Stimulated activated naive CD8-positive, alpha-beta T cell treated with anti-CD3 and anti-CD28 coated beads, Interleukin-15, Interleukin-2, amounts not matched to agents 100 ng/mL and 50 ng/mL, for 24 hours (primary cell): ENCODE data around the gene BLOC1S6.
A peak's percentile ranks its signal among the peaks of the same experiment; 100 is the strongest.

ENCODE experiments used
- H3K27ac Mint-ChIP-seq: one replicate; pipeline ENCODE4 v1.8.0; 2021; ENCODE audit warnings: mild to moderate bottlenecking, mixed read lengths
- H3K27me3 Mint-ChIP-seq: one replicate; pipeline ENCODE4 v1.8.0; 2021; ENCODE audit warnings: mixed read lengths
- H3K36me3 Mint-ChIP-seq: one replicate; pipeline ENCODE4 v1.8.0; 2021; ENCODE audit warnings: low read depth, mixed read lengths
- H3K4me1 Mint-ChIP-seq: one replicate; pipeline ENCODE4 v1.8.0; 2021; ENCODE audit warnings: low read depth, mixed read lengths
- H3K4me3 Mint-ChIP-seq: one replicate; pipeline ENCODE4 v1.8.0; 2021; ENCODE audit warnings: mild to moderate bottlenecking, mixed read lengths
- H3K9me3 Mint-ChIP-seq: one replicate; pipeline ENCODE4 v1.8.0; 2021; ENCODE audit warnings: mixed read lengths

The BLOC1S6 gene

DNA sequence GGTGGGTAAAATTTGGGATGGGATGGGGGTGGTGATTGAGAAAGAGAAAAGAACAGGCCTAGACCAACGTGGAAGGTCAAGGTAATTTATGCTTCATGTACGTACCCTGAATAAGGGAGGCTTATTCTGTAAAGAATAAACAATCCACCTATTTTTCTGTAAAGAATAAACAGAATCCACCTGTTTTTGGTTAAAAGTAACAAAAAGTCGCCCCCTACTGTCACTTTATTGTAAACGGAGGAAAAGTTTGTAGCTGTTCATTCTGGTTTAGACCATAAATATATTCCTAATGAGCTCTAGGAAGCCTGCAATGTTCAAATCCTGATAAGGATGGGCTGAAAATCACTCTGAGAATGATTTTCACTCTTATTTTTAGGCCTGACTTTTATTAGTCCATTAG, 24.1 kb downstream of the BLOC1S6 start:
- no peak overlapping the region for H3K4me3 Mint-ChIP-seq
- H3K27ac Mint-ChIP-seq: no peak overlapping the region
- peaks cover 17% of the 10 kb centered on the region for H3K36me3 Mint-ChIP-seq
- no peaks in the 10 kb centered on the region for H3K9me3 Mint-ChIP-seq
- H3K4me1 Mint-ChIP-seq: peaks cover 8% of the 10 kb centered on the region
- no peaks in the 10 kb centered on the region for H3K27me3 Mint-ChIP-seq

DNA sequence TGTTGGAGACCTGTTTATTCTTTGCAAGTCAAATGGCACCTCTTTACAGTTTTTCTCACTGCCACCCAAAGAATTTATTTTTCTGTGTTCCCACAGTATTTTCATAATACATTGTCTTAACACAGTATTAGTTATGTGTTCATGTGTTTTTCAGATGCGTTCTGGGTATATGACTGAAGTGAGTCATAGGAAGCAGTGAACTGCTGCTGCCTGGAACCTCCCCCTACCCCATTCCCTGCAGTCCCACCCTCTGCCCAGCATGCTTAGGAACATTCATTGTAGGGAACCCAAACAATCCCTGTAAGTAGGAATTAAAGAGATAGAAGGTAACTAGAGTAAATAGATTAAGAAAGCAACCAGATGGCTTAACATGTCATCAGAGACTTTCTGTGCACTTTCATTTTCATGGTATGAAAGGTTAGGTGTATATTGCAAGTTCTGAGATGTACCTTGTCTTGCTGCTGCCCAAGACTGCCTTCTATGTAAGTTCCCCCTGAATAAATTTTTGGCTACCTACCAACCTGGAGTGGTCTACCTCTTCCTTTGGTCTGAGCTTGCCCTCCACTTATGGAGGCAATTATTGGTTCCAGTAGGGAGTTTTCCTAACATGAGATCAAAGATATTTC, 25.7 kb downstream of the BLOC1S6 start:
- Mint-ChIP-seq H3K27me3 (no peaks in the 10 kb centered on the region), H3K27ac (no peak overlapping the region), H3K36me3 (peaks cover 8% of the 10 kb centered on the region), H3K9me3 (no peaks in the 10 kb centered on the region), H3K4me1 (peaks cover 7% of the 10 kb centered on the region), H3K4me3 (no peak overlapping the region)

DNA sequence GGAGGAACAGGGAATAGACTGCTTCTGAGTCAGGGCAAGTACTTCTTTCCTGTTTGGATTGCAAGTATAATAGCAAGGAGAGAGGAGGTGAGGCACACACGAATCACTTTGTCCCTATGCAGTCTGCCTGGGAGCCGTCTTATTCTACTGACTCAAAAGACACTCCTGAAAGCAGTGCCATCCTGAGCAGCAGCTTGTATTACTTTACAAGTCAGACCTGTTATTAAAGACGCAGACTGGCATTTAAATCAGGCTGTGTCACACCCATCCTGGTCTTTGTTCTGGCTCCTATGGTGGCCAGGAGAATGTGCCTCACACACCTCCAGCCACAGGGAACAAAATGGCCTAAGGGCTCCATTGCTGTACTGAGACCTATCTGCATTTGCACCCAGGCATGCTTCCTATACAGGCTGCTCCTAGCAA, 29.7 kb downstream of the BLOC1S6 start:
- Mint-ChIP-seq H3K4me1 (peaks cover 7% of the 10 kb centered on the region), H3K4me3 (no peak overlapping the region), H3K36me3 (no peaks in the 10 kb centered on the region), H3K27ac (no peak overlapping the region), H3K9me3 (no peaks in the 10 kb centered on the region), H3K27me3 (no peaks in the 10 kb centered on the region)

DNA sequence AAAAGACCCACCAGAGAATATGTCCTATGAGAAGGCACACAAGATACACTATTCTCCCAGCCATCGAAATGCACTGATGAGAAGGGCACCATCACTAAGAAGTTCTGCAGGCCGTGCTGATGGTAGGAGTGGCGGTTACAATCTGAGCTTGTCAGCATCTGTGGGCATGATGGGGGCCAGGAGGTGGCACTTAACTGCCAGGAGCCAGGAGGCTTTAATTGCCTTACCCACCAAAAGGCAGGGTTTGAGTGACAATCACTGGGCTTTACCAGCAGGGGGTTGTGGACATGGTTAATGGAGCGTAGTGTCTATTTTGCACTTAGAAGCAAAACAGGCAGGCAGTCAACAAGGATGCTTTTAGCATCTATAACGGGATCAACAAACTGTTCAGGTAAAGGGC, 31.6 kb downstream of the BLOC1S6 start:
- no peaks in the 10 kb centered on the region for H3K36me3 Mint-ChIP-seq
- H3K27me3 Mint-ChIP-seq: no peaks in the 10 kb centered on the region
- H3K4me3 Mint-ChIP-seq: no peak overlapping the region
- no peaks in the 10 kb centered on the region for H3K4me1 Mint-ChIP-seq
- H3K9me3 Mint-ChIP-seq: no peaks in the 10 kb centered on the region
- no peak overlapping the region for H3K27ac Mint-ChIP-seq

DNA sequence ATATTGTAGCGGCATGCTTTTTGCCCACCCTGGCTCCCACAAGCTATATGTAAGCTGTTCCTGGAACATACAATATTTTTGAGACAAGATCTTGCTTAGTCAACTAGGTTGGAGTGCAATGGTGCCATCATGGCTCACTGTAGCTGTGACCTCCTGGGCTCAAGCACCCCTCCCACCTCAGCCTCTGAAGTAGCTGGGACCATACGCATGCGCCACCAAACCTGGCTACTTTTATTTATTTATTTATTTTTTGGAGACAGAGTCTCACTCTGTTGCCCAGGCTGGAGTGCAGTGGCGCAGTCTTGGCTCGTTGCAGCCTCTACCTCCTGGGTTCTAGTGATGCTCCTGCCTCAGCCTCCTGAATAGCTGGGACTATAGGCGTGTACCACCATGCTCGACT, 41.0 kb downstream of the BLOC1S6 start:
- Mint-ChIP-seq H3K36me3 (peaks cover 4% of the 10 kb centered on the region), H3K27ac (no peak overlapping the region), H3K4me3 (no peak overlapping the region), H3K4me1 (peaks cover 4% of the 10 kb centered on the region), H3K9me3 (peaks cover 19% of the 10 kb centered on the region), H3K27me3 (peaks cover 4% of the 10 kb centered on the region)

DNA sequence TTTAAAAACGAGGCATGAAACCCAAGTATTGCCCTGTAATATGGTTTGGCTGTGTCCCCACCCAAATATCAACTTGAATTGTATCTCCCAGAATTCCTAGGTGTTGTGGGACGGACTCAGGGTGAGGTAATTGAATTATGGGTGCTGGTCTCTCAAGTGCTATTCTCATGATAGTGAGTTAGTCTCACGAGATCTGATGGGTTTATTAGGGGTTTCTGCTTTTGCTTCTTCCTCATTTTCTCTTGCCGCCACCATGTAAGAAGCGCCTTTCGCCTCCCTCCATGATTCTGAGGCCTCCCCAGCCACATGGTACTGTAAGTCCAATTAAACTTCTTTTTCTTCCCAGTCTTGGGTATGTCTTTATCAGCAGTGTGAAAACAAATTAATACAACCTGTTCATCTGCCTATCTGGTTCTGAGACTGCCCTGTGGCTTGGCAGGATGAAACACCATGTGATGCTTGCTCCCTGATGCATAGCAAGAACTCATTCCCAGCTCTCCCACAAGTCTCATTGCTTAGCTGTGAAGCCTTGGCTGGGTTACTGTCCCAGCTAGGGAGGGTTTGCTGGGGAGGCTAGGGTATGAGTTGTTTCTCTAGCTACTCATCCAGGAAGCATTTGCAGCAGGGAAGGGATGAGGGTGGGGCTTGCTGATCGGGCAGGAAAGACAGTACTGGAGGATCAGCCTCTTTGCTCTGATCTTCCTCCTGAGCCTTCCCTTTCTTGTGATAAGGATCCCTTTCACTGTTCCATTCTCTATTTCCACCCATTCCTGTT, 43.9 kb downstream of the BLOC1S6 start:
- Mint-ChIP-seq H3K4me3 (no peak overlapping the region), H3K4me1 (peaks cover 10% of the 10 kb centered on the region), H3K9me3 (peaks cover 16% of the 10 kb centered on the region), H3K27ac (no peak overlapping the region), H3K27me3 (peaks cover 4% of the 10 kb centered on the region), H3K36me3 (peaks cover 4% of the 10 kb centered on the region)

DNA sequence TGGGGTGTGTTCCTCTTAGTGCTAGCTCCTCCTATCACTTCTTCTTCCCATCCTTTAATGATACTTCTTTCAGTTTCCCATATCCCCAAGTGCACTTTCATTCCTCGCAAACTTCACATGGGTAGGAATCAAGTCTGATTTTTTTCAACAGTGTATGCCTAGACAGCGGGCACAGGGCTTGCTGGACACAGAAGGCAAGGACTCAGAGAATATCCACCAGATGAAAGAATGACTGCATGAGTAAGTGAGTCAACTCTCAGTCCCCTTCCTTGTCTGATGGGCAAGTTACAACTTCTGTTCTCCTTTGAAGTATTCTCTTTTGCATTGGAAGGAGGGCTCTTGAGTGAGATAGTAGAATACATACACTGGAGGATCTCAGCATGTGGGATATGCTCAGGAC, 44.6 kb downstream of the BLOC1S6 start:
- Mint-ChIP-seq H3K36me3 (peaks cover 4% of the 10 kb centered on the region), H3K4me1 (peaks cover 14% of the 10 kb centered on the region), H3K27ac (no peak overlapping the region), H3K27me3 (peaks cover 4% of the 10 kb centered on the region), H3K9me3 (peaks cover 9% of the 10 kb centered on the region), H3K4me3 (no peak overlapping the region)

DNA sequence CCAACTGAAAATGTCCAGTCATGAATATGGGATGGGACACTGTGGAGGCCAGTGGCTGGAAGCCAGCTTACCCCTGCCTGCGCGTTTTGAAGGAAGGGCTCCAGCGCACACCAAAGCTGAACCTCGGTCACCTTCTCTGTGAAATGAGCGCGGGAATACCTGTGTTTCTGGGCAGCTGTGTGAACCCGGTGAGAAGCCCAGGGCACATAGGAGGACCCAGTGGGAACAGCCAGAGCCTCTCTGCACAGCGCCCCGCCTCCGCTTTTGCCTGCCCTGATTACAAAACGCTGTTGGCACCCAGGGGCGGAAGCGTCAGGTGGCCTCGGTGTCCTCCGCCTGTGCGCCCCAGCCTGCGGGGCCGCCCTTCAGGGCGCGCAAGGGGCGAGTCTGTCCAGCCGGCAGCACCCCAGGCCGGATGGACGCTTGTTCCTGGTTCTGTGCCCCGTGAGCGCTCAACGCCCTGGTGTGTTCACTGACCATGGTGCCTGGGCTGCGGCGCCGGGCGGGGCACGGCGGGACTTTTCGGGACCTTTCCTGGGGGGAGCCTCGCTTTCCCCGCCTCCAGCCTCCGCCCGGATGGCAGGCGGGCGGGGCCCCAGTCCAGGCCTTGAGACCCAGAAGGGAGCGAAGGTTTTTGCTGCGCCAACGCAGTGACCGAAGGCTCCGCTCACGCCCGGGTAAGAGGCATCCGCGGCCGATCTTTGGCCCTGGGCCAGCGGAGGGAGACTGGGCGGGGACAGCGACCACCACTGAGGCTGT, 47.4 kb downstream of the BLOC1S6 start, which contains the start of gene SQOR:
Gene SQOR (plus strand): TSS at position 598 of the 759 bp plus-strand sequence. CDS start 23,895 bp downstream, outside the sequence.
- H3K4me1 Mint-ChIP-seq: peaks cover 43% of the 10 kb centered on the region
- H3K4me3 Mint-ChIP-seq: peak within 1 kb of the TSS; percentile 98
- peak within 1 kb of the TSS; percentile 93 for H3K27ac Mint-ChIP-seq
- peaks cover 29% of the 10 kb centered on the region for H3K36me3 Mint-ChIP-seq
- no peaks in the 10 kb centered on the region for H3K9me3 Mint-ChIP-seq
- H3K27me3 Mint-ChIP-seq: no peaks in the 10 kb centered on the region

DNA sequence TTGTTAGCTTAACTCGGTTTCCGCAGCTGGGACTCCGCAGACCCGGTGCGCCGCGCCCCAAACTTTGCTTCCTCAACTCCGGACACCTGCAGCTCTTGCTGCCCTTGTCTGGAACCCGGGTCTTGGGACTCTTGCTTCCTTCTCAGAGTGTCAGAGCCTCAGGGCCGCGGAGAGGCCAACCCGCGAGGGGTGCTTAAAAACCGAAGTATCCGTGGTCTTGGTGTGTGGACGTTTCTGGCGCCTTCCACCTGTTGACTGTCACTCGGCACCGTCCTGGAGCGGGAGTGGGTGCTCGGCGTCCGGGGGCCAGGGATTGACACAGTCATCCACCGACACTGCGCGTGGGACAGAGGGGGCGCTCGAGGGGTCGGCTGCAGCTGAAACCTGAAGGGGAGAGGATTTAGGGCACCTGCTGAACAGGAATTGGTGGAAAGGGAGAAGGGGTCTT, 48.0 kb downstream of the BLOC1S6 start:
- H3K4me3 Mint-ChIP-seq: peak overlapping the region; percentile 98
- peaks cover 35% of the 10 kb centered on the region for H3K36me3 Mint-ChIP-seq
- peaks cover 49% of the 10 kb centered on the region for H3K4me1 Mint-ChIP-seq
- no peaks in the 10 kb centered on the region for H3K27me3 Mint-ChIP-seq
- peak overlapping the region; percentile 93 for H3K27ac Mint-ChIP-seq
- no peaks in the 10 kb centered on the region for H3K9me3 Mint-ChIP-seq

DNA sequence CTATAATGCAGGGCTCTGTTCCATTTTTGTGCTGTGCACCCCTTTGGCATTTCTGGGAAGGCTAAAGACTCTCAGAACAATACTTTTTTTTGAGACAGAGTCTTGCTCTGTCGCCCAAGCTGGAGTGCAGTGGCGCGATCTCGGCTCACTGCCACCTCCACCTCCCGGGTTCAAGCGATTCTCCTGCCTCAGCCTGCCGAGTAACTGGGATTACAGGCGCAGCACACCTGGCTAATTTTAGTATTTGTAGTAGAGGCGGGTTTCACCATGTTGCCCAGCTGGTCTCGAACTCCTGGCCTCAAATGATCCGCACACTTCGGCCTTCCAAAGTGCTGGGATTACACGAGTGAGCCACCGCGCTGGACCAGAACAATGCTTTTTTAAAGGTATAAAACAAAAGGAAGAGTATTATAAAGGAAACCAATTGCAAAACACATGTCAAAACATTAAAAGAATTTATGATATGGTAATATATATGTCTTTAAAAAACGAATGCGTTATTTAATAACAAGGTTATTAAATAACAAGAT, 48.6 kb downstream of the BLOC1S6 start:
- Mint-ChIP-seq H3K27me3 (no peaks in the 10 kb centered on the region), H3K4me1 (peaks cover 55% of the 10 kb centered on the region), H3K27ac (peak overlapping the region; percentile 93), H3K36me3 (peaks cover 36% of the 10 kb centered on the region), H3K9me3 (no peaks in the 10 kb centered on the region), H3K4me3 (peak overlapping the region; percentile 98)

DNA sequence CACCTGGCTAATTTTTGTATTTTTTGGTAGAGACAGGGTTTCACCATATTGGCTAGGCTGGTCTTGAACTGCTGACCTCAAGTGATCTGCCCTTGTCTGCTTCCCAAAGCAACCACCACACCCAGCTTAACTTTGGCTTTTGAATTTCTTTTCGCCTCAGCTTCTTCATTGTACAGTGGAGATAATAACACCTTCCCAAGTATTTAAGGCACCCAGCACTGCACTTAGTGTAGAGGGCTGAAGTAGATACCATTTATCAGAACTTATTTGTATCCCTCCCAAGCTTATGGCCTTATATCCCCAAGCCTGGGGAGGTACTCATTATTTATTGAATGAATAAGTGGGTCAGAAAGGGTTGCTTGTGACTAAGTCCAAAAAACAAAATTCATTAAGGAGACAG, 50.0 kb downstream of the BLOC1S6 start:
- Mint-ChIP-seq H3K9me3 (no peaks in the 10 kb centered on the region), H3K4me1 (peaks cover 64% of the 10 kb centered on the region), H3K27me3 (no peaks in the 10 kb centered on the region), H3K4me3 (peak overlapping the region; percentile 98), H3K36me3 (peaks cover 42% of the 10 kb centered on the region), H3K27ac (peak overlapping the region; percentile 94)

DNA sequence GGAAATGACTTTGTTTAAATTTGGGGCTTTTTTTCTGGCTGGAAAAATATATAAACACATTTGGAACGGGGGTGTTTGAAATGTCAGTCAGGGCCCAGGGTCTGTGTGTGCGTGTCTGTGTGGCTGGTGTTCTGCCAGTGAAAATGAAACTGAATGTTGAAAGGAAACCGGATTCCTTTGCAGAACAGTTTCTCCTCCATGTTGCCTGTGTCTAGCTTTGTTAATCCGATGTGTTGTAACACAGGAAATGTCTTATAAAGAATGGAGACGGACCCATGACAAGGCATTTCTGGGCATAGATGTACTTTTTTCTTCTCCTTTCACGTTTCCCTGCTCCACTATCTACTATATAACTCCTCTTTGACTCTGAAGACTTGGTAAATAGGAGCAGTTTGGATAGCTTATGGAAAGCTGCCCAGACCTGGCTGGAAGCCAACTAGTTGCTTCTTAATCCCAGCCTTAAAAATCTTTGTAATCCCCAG, 50.4 kb downstream of the BLOC1S6 start:
- Mint-ChIP-seq H3K36me3 (peaks cover 45% of the 10 kb centered on the region), H3K9me3 (no peaks in the 10 kb centered on the region), H3K27me3 (no peaks in the 10 kb centered on the region), H3K4me1 (peaks cover 69% of the 10 kb centered on the region), H3K4me3 (peak overlapping the region; percentile 98), H3K27ac (peak overlapping the region; percentile 94)

DNA sequence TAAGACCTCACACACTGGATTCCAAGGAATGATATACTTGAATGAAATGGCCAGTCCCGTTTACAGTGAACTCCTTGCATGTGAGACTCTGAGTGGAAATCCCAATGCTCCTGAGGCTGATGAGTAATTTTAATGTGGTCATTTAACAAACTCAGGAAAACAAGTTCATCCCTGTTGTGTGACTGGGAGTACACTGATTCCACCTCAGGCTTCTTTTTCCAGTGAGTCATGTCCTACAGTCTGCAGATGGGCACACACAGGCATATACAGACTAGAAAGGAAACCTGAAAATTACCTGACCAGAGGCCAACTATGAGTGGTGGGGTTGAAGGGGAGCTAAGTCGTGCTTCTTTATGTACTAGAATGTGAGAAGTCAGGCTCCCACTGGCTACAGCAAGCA, 53.4 kb downstream of the BLOC1S6 start:
- H3K27me3 Mint-ChIP-seq: no peaks in the 10 kb centered on the region
- peaks cover 92% of the 10 kb centered on the region for H3K4me1 Mint-ChIP-seq
- H3K9me3 Mint-ChIP-seq: no peaks in the 10 kb centered on the region
- no peak overlapping the region for H3K4me3 Mint-ChIP-seq
- peak overlapping the region; percentile 11 for H3K27ac Mint-ChIP-seq
- H3K36me3 Mint-ChIP-seq: peaks cover 56% of the 10 kb centered on the region

DNA sequence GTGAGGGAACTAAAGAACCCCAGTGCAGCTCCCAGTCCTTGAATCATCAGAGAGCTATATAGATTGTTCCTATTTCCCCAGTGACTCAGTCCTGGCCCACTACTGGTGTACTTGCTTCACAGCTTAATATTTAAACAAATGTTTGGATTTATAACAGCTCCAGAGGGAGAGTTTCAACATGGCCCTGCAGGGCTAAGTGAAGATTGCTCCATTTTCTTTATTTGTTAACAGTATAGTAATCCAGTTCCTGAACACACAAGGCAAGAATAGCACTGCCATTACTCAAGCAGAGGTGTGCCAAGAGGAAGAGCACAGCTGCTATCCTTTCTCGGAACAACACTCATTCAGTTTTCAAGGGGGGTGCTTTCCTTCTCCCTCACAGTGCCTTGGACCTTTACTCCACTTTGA, 54.2 kb downstream of the BLOC1S6 start:
- Mint-ChIP-seq H3K4me3 (no peak overlapping the region), H3K27ac (no peak overlapping the region), H3K4me1 (peaks cover 96% of the 10 kb centered on the region), H3K27me3 (no peaks in the 10 kb centered on the region), H3K9me3 (no peaks in the 10 kb centered on the region), H3K36me3 (peaks cover 57% of the 10 kb centered on the region)
